HepG2 (cell line): ENCODE data around the gene WDR5B. TPM values are rescaled to one million over a fixed set of nuclear protein-coding genes. Genes with fewer than 3 reads are reported as not detected.

Source experiments
- ATAC-seq: fragments of 200-7000 bp; cut with Tn5 transposase; 3 replicates; pipeline ENCODE4 v1.9.1; 2020; ENCODE audit warnings: mild to moderate bottlenecking, moderate library complexity
- Bru-seq: library from RNA; stranded (reverse); fragments of 400-500 nt; gene quantifications from one replicate; lab custom pipeline; 2021; lab: Mats Ljungman, UMichigan
- BruChase-seq, 2 experiments: library from RNA; stranded (reverse); fragments of 400-500 nt; gene quantifications; one replicate each; lab custom pipeline; 2021; lab: Mats Ljungman, UMichigan
- BruUV-seq: library from RNA; stranded (reverse); fragments of 400-500 nt; replicated peaks from 2 replicates; lab custom pipeline; 2021; lab: Mats Ljungman, UMichigan
- CTCF ChIA-PET: fragments of 300-600 bp; formaldehyde crosslinking; extraction: SDS; loops from one replicate; lab custom pipeline; 2021; ENCODE audit warnings: low total read pairs, inconsistent platforms, low intra/inter-chr PET ratio; lab: Yijun Ruan, JAX
- POLR2A ChIA-PET: fragments of 350-600 bp; sonication (Branson Sonifier 250); formaldehyde crosslinking; loops from one replicate; lab custom pipeline; 2020; ENCODE audit warnings: antibody characterized with exemption, inconsistent platforms; lab: Yijun Ruan, JAX
- DNase-seq: peaks from one replicate; pipeline ENCODE4 v3.0.0-alpha.2; 2015; ENCODE audit warnings: low spot score
- FAIRE-seq: peaks from 3 replicates; lab custom pipeline; 2011; peaks lifted over from hg19 to GRCh38; lab: Jason Lieb, UNC
- H2AFZ ChIP-seq: one replicate; pipeline ENCODE4 v1.6.1; 2011; ENCODE audit warnings: low read length, inconsistent platforms
- H3K27ac ChIP-seq: fragments of 300-600 bp; 3 replicates; pipeline ENCODE4 v1.8.0; 2011; ENCODE audit warnings: mixed run types, mild to moderate bottlenecking, mixed read lengths, low read length, inconsistent platforms; ENCODE audit not compliant: insufficient read depth; ENCODE audit errors: extremely low read length
- H3K27me3 ChIP-seq, 2 experiments: fragments of 200-600 bp in 1 of 2; 2 replicates in 1 of 2; 3 replicates in 1 of 2; pipeline versions ENCODE4 v1.6.0 to v1.8.0; 2011; ENCODE audit warnings: low read length in 2 of 2, mild to moderate bottlenecking in 2 of 2, moderate library complexity in 2 of 2, inconsistent platforms in 1 of 2; ENCODE audit not compliant: insufficient read depth in 2 of 2, control insufficient read depth in 1 of 2
- H3K36me3 ChIP-seq, 2 experiments: fragments of 200-600 bp in 1 of 2; replicated peaks in 1 of 2; 2 replicates in 1 of 2; 3 replicates in 1 of 2; pipeline versions ENCODE4 v1.5.1 to v1.8.0; 2011; ENCODE audit warnings: low read length in 2 of 2, inconsistent platforms in 1 of 2; ENCODE audit not compliant: insufficient read depth in 2 of 2, control insufficient read depth in 1 of 2
- H3K4me1 ChIP-seq: 2 replicates; pipeline ENCODE4 v1.5.1; 2012; ENCODE audit warnings: low read length, inconsistent platforms; ENCODE audit not compliant: insufficient read depth
- H3K4me2 ChIP-seq: 2 replicates; pipeline ENCODE4 v1.6.0; 2011; ENCODE audit warnings: low read depth, low read length, inconsistent platforms
- H3K4me3 ChIP-seq, 3 experiments: fragments of 200-600 bp in 1 of 3; sonication (generic), shearing (Covaris generic) in 1 of 3; replicated peaks in 1 of 3; 2 replicates each; pipeline ENCODE4 v1.5.1; 2011 to 2016; ENCODE audit warnings: low read length in 3 of 3, inconsistent platforms in 2 of 3, low read depth in 2 of 3, mild to moderate bottlenecking in 2 of 3, control low read depth in 1 of 3, mixed read lengths in 1 of 3; ENCODE audit not compliant: insufficient read depth in 1 of 3
- H3K79me2 ChIP-seq: one replicate; pipeline ENCODE4 v1.6.1; 2011; ENCODE audit warnings: low read length, inconsistent platforms; ENCODE audit not compliant: insufficient read depth
- H3K9ac ChIP-seq: 2 replicates; pipeline ENCODE4 v1.6.0; 2011; ENCODE audit warnings: mild to moderate bottlenecking, low read depth, low read length, inconsistent platforms; ENCODE audit not compliant: insufficient read depth
- H3K9me3 ChIP-seq: 2 replicates; pipeline ENCODE4 v1.5.1; 2012; ENCODE audit warnings: mild to moderate bottlenecking, low read length
- H4K20me1 ChIP-seq: 2 replicates; pipeline ENCODE4 v1.6.0; 2011; ENCODE audit warnings: inconsistent platforms, mild to moderate bottlenecking, low read length, moderate library complexity; ENCODE audit not compliant: insufficient read depth
- CEBPG ChIP-seq: IDR thresholded peaks from 2 replicates; pipeline ENCODE4 v1.6.1; 2016
- MAF1 ChIP-seq: sonication (generic); formaldehyde crosslinking; IDR thresholded peaks from 2 replicates; pipeline ENCODE4 v1.5.0; 2020; ENCODE audit warnings: missing genetic modification reagents, borderline replicate concordance
- TCF7L2 ChIP-seq: IDR thresholded peaks from 2 replicates; pipeline ENCODE4 v1.6.1; 2011; ENCODE audit warnings: mild to moderate bottlenecking, low read depth, low read length, moderate library complexity
- ZFP36 ChIP-seq: fragments of 150-350 bp; IDR thresholded peaks from 2 replicates; pipeline ENCODE4 v1.6.1; 2018; ENCODE audit warnings: borderline replicate concordance, low read length, low read depth; ENCODE audit not compliant: partially characterized antibody
- ZFP36L2 ChIP-seq: sonication (generic); formaldehyde crosslinking; IDR thresholded peaks from 2 replicates; pipeline ENCODE4 v1.4.0; 2020; ENCODE audit warnings: missing genetic modification reagents
- ZNF569 ChIP-seq: sonication (generic); formaldehyde crosslinking; IDR thresholded peaks from 2 replicates; pipeline ENCODE4 v1.5.0; 2020; ENCODE audit warnings: mild to moderate bottlenecking, missing genetic modification reagents, moderate library complexity, borderline replicate concordance
- ZSCAN21 ChIP-seq: sonication (generic); formaldehyde crosslinking; IDR thresholded peaks from 2 replicates; pipeline ENCODE4 v1.8.0; 2022; ENCODE audit warnings: mild to moderate bottlenecking, missing genetic modification reagents, moderate library complexity, borderline replicate concordance
- WGBS: methylation state at CpG from one replicate; pipeline ENCODE4 v1.1.6; 2017; ENCODE audit warnings: low lambda C conversion rate; 5-methylcytosine and 5-hydroxymethylcytosine counted together
- in situ Hi-C: cut with HindIII; loops from 2 replicates; pipeline ENCODE4 v1.10.0; 2017; ENCODE audit warnings: low pct_unique_long_range_greater_than_20kb; ENCODE audit not compliant: extremely low pct_ligation_motif_present
- intact Hi-C: fragments of 100-400 bp; cut with micrococcal nuclease; formaldehyde crosslinking; loops from one replicate; pipeline ENCODE4 v1.10.0; 2022; ENCODE audit not compliant: unreplicated experiment
- long read RNA-seq, 2 experiments: library from RNA in 1 of 2; library from polyadenylated mRNA in 1 of 2; stranded (forward) in 1 of 2; unstranded in 1 of 2; transcript quantifications; one replicate each; pipeline ENCODE4 v2.0.0, GENCODE V29; 2019 to 2022
- polyA minus RNA-seq, 3 experiments: library from RNA; depleted of rRNA, polyadenylated mRNA; stranded (reverse); fragments of >200 nt; gene quantifications; 2 replicates each; pipeline ENCODE4 v1.2.3, GENCODE V29; 2011; ENCODE audit warnings: low replicate concordance in 1 of 3
- polyA plus RNA-seq, 8 experiments: library from polyadenylated mRNA; depleted of rRNA in 3 of 8; stranded (reverse) in 7 of 8; unstranded in 1 of 8; fragments of >200 nt; fragmentation: Illumina TruSeq in 4 of 8; extraction: Trizol in 4 of 8; gene quantifications; 2 replicates each; pipeline versions ENCODE4 v1.2.1 to v1.2.3, GENCODE V29; 2011 to 2016; ENCODE audit warnings: low read depth in 4 of 8, missing spikeins in 1 of 8, mixed read lengths in 1 of 8; ENCODE audit not compliant: insufficient read depth in 1 of 8
- total RNA-seq, 5 experiments: library from RNA; depleted of rRNA; stranded (reverse); fragments of >200 nt; fragmentation: Illumina TruSeq; extraction: Trizol; gene quantifications; 2 replicates each; pipeline ENCODE4 v1.2.3, GENCODE V29; 2016; ENCODE audit warnings: low read depth in 1 of 5
- TF ChIP-seq, protein P1 (sequence below): sonication (generic); formaldehyde crosslinking; IDR thresholded peaks from 2 replicates; pipeline ENCODE4 v1.4.0; 2020; ENCODE audit warnings: missing genetic modification reagents
- TF ChIP-seq, protein P2 (sequence below): sonication (generic); formaldehyde crosslinking; IDR thresholded peaks from 2 replicates; pipeline ENCODE4 v1.4.0; 2020; ENCODE audit warnings: low read depth, mild to moderate bottlenecking, missing genetic modification reagents
- TF ChIP-seq, protein P3 (sequence below): sonication (generic); formaldehyde crosslinking; IDR thresholded peaks from 2 replicates; pipeline ENCODE4 v1.5.0; 2020; ENCODE audit warnings: missing genetic modification reagents
- TF ChIP-seq, protein P4 (sequence below): sonication (generic); formaldehyde crosslinking; IDR thresholded peaks from 2 replicates; pipeline ENCODE4 v1.5.0; 2020; ENCODE audit warnings: missing genetic modification reagents

WDR5B gene
- 3.6 and 4.5 TPM in 2 replicates for total RNA-seq (2016; rRNA removed; fragmentation: Illumina TruSeq; extraction: Trizol)
- total RNA-seq (2016; cell fraction: cytosol; rRNA removed; fragmentation: Illumina TruSeq; extraction: Trizol; ENCODE audit: low read depth): 1.1 and 1.2 TPM in 2 replicates
- 3.5 and 5.6 TPM in 2 replicates for total RNA-seq (2016; cell fraction: insoluble cytoplasmic fraction; rRNA removed; fragmentation: Illumina TruSeq; extraction: Trizol)
- total RNA-seq (2016; cell fraction: membrane; rRNA removed; fragmentation: Illumina TruSeq; extraction: Trizol): 2.8 and 3.6 TPM in 2 replicates
- total RNA-seq (2016; cell fraction: nucleus; rRNA removed; fragmentation: Illumina TruSeq; extraction: Trizol): 4.0 TPM in 2 replicates
- 2.2 and 2.5 TPM in 2 replicates for polyA plus RNA-seq (2011; rRNA removed)
- polyA plus RNA-seq (2011; cell fraction: cytosol; rRNA removed): 0.94 and 1.8 TPM in 2 replicates
- polyA plus RNA-seq (2011; cell fraction: nucleus; rRNA removed): 1.3 and 2.0 TPM in 2 replicates
- 1.6 and 2.3 TPM in 2 replicates for polyA plus RNA-seq (2012)
- polyA plus RNA-seq (2016; cell fraction: cytosol; fragmentation: Illumina TruSeq; extraction: Trizol; ENCODE audit: low read depth): 0.49 and 0.52 TPM in 2 replicates
- polyA plus RNA-seq (2016; cell fraction: insoluble cytoplasmic fraction; fragmentation: Illumina TruSeq; extraction: Trizol; ENCODE audit: low read depth): 3.5 and 4.0 TPM in 2 replicates
- polyA plus RNA-seq (2016; cell fraction: membrane; fragmentation: Illumina TruSeq; extraction: Trizol; ENCODE audit: low read depth): 1.4 and 1.5 TPM in 2 replicates
- polyA plus RNA-seq (2016; cell fraction: nucleus; fragmentation: Illumina TruSeq; extraction: Trizol; ENCODE audit: insufficient read depth, low read depth): 3.7 and 4.4 TPM in 2 replicates
- 1.7 and 3.5 TPM in 2 replicates for polyA minus RNA-seq (2011; rRNA and poly(A)+ RNA removed; ENCODE audit: low replicate concordance)
- polyA minus RNA-seq (2011; cell fraction: cytosol; rRNA and poly(A)+ RNA removed): 1.1 and 1.4 TPM in 2 replicates
- 5.9 and 8.2 TPM in 2 replicates for polyA minus RNA-seq (2011; cell fraction: nucleus; rRNA and poly(A)+ RNA removed)
- Bru-seq, nascent RNA: percentile 81 among the genes with signal in this experiment
- BruChase-seq, experiment 1, labeled RNA remaining after a 6-hour chase: percentile 59 among the genes with signal in this experiment
- BruChase-seq, experiment 2, labeled RNA remaining after a 2-hour chase: percentile 79 among the genes with signal in this experiment
- long read RNA-seq, experiment 1, transcript WDR5B-201 (1 exons, 3,720 nt): major isoform, 5 of 5 reads
- long read RNA-seq, experiment 1, partial matches to known transcripts: 0 of 5 reads
- long read RNA-seq, experiment 1, other reads (novel, unspliced or antisense): 0 of 5 reads
- long read RNA-seq, experiment 2, transcript WDR5B-201 (1 exons, 3,720 nt): major isoform, 12 of 12 reads
- long read RNA-seq, experiment 2, partial matches to known transcripts: 0 of 12 reads
- long read RNA-seq, experiment 2, other reads (novel, unspliced or antisense): 0 of 12 reads

DNA sequence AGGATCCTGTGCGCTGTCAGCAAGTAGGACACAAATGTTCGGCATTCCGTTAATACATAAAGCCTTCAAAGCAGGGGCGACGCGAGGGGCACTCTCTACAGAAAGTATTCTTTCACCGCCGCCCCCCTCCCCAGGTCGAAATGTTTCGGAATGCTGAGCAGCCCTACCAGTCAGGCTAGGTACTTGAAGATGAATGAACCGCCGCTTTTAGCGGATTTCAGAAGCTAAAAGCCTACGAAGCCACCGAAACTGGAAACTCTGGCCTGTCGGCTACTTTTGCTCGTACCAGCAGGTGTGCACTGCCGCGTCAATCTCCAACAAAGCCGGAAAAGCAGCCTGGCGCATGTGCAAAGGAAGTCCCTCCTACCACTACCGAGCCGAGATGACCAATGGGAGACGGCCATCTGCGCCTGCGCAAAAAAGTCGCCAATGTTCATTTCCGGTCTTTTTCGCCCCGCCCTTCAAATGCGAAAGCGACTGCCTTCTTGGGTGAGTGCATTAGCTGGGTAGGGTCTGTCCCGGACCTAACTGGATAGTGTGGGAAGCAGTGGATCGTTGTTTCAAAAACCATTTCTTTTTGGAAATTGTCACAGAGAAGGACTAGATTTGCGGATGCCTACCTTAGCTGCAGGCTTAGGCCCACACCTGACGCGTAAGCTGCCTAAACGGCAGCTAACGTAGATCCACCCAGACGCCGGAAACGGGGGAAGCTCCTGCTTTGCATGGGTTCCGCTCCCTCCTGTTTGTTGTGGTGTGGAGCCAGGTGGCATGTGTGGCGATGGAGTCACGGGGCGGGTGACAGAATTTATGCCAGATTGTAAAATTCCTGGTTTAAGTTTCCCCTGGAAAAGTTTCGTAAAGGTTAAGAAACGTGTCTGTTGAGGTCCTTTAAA, at the start of gene WDR5B:
Gene WDR5B, minus strand, starts transcription at position 301 of the 893 bp plus-strand sequence. CDS start 534 bp downstream, outside the sequence.
- in situ Hi-C loops: no loop called here
- H3K79me2 ChIP-seq: peaks cover 35% of the 10 kb centered on the region
- H3K4me2 ChIP-seq: peak within 1 kb of the TSS; percentile 99
- H3K4me3 ChIP-seq: peak within 1 kb of the TSS; percentile 61 to 81 (median 81)
- BruUV-seq: TSS peak; percentile 82
- under 1% methylated on average over 37 of the region's 48 CpGs for WGBS
- peak; percentile 97 for FAIRE-seq
- intact Hi-C loops: loop anchor here (2.0 kb wide), 2 partner anchors 23 to 95 kb away; no protein-coding TSS in a partner anchor
- H2AFZ ChIP-seq: peak within 1 kb of the TSS; percentile 98
- ChIA-PET POLR2A (interaction anchor here (0.6 to 2.7 kb wide), 18 partner anchors 11 to 378 kb away, joined by 3 to 48 read pairs (median 4); partner anchors contain the start of genes DTX3L, FAM162A, HSPBAP1 and KPNA1), CTCF (no interaction called here)
- H3K9me3 ChIP-seq: no peaks in the 10 kb centered on the region
- peak within 1 kb of the TSS; percentile 95 for H3K9ac ChIP-seq
- DNase-seq: peak; percentile 96
- peak within 1 kb of the TSS; percentile 89 for H3K27ac ChIP-seq
- ATAC-seq: peak; percentile 95
- no peaks in the 10 kb centered on the region; a peak in 1 of 5 replicates for H3K27me3 ChIP-seq
- no peaks in the 10 kb centered on the region for H4K20me1 ChIP-seq
- H3K36me3 ChIP-seq: peaks cover 1 to 7% of the 10 kb centered on the region in 2 experiments; a peak in 3 of 5 replicates
- H3K4me1 ChIP-seq: peaks cover 33% of the 10 kb centered on the region
- 0 out of 2 replicates have a peak, but pooled peaks have one; percentile 33 for TF ChIP-seq ZFP36L2
- TF ChIP-seq TCF7L2: no peak
- TF ChIP-seq, protein P1, sequence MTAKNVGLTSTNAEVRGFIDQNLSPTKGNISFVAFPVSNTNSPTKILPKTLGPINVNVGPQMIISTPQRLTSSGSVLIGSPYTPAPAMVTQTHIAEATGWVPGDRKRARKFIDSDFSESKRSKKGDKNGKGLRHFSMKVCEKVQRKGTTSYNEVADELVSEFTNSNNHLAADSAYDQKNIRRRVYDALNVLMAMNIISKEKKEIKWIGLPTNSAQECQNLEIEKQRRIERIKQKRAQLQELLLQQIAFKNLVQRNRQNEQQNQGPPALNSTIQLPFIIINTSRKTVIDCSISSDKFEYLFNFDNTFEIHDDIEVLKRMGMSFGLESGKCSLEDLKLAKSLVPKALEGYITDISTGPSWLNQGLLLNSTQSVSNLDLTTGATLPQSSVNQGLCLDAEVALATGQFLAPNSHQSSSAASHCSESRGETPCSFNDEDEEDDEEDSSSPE (CRISPR knock-in tag): no peak
- TF ChIP-seq, protein P2, sequence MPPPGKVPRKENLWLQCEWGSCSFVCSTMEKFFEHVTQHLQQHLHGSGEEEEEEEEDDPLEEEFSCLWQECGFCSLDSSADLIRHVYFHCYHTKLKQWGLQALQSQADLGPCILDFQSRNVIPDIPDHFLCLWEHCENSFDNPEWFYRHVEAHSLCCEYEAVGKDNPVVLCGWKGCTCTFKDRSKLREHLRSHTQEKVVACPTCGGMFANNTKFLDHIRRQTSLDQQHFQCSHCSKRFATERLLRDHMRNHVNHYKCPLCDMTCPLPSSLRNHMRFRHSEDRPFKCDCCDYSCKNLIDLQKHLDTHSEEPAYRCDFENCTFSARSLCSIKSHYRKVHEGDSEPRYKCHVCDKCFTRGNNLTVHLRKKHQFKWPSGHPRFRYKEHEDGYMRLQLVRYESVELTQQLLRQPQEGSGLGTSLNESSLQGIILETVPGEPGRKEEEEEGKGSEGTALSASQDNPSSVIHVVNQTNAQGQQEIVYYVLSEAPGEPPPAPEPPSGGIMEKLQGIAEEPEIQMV (CRISPR knock-in tag): no peak
- TF ChIP-seq, protein P3, sequence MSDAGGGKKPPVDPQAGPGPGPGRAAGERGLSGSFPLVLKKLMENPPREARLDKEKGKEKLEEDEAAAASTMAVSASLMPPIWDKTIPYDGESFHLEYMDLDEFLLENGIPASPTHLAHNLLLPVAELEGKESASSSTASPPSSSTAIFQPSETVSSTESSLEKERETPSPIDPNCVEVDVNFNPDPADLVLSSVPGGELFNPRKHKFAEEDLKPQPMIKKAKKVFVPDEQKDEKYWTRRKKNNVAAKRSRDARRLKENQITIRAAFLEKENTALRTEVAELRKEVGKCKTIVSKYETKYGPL (CRISPR knock-in tag): no peak
- no peak for TF ChIP-seq ZNF569 (CRISPR knock-in tag)
- TF ChIP-seq ZFP36: no peak
- TF ChIP-seq, protein P4, sequence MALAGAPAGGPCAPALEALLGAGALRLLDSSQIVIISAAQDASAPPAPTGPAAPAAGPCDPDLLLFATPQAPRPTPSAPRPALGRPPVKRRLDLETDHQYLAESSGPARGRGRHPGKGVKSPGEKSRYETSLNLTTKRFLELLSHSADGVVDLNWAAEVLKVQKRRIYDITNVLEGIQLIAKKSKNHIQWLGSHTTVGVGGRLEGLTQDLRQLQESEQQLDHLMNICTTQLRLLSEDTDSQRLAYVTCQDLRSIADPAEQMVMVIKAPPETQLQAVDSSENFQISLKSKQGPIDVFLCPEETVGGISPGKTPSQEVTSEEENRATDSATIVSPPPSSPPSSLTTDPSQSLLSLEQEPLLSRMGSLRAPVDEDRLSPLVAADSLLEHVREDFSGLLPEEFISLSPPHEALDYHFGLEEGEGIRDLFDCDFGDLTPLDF (CRISPR knock-in tag): peak; percentile 59; the same call in 1 of the 2 replicates
- TF ChIP-seq ZSCAN21 (CRISPR knock-in tag): no peak
- no peak for TF ChIP-seq CEBPG (CRISPR knock-in tag)
- 0 out of 2 replicates have a peak, but pooled peaks have one; percentile 12 for TF ChIP-seq MAF1
